Measurements from ENCODE around the gene CXCR4. TPM values are rescaled to one million over a fixed set of nuclear protein-coding genes. Genes with fewer than 3 reads are reported as not detected.
"Not testable (repeated sequence)": the region's sequence is repeated elsewhere in the genome, so short reads cannot be mapped to it uniquely, and the experiment has no call there.

The CXCR4 gene
- total RNA-seq, 1 experiment from 2014 or later: 4.9 TPM

DNA sequence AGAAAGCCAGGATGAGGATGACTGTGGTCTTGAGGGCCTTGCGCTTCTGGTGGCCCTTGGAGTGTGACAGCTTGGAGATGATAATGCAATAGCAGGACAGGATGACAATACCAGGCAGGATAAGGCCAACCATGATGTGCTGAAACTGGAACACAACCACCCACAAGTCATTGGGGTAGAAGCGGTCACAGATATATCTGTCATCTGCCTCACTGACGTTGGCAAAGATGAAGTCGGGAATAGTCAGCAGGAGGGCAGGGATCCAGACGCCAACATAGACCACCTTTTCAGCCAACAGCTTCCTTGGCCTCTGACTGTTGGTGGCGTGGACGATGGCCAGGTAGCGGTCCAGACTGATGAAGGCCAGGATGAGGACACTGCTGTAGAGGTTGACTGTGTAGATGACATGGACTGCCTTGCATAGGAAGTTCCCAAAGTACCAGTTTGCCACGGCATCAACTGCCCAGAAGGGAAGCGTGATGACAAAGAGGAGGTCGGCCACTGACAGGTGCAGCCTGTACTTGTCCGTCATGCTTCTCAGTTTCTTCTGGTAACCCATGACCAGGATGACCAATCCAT lies 2.7 kb downstream of the CXCR4 start:
- DNase-seq (ENCODE audit: low spot score): no peak

DNA sequence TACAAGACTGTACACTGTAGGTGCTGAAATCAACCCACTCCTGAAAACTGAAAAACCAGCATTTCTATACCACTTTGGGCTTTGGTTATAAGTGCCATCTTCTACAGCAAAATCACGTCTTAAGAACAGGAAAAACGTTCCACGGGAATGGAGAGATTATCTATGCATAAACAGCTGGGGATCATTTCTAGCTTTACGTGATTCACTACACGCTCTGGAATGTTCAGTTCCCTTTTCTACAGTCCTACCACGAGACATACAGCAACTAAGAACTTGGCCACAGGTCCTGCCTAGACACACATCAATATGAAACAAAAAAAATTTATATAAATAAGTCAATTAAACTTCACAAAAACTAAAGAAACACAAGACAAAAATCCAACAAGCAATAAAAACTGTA lies 3.6 kb downstream of the CXCR4 start:
- no peak for DNase-seq (ENCODE audit: low spot score)

DNA sequence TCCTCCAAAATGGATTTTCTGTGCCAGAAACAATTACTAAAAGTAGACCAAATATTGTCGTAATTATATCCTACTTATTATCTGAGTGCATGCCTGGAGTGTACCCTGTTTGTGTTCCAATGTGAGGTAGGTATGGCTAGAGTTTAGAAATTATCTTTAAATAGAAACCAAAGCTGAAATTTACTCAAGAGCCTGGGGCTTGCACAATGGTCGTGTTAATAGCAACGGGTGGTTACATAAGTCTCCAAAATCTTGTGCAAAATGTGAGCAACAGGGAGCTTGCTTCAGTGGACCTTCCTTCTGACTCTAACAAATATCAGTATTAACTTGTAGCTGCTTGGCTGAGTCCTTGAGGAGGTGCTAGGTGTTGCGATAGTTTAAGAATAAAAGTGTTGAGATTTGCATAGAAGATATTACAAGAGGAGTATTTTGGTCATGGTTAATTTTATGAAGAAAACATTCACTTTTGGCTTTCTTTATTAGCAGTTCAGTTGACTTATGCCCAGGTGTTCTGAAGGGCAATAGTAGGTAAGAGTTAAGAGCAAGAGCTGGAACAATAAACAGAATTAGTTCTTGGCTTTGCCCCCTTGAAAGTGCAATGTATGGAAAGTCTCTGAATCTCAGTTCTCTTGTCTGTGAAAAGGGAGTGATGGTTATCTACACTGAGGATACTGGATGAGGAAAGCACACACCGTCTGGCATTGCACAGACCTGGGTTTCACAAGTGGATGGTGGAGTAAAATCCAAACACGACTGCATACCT lies 4.6 kb downstream of the CXCR4 start:
- no peak for DNase-seq (ENCODE audit: low spot score)

DNA sequence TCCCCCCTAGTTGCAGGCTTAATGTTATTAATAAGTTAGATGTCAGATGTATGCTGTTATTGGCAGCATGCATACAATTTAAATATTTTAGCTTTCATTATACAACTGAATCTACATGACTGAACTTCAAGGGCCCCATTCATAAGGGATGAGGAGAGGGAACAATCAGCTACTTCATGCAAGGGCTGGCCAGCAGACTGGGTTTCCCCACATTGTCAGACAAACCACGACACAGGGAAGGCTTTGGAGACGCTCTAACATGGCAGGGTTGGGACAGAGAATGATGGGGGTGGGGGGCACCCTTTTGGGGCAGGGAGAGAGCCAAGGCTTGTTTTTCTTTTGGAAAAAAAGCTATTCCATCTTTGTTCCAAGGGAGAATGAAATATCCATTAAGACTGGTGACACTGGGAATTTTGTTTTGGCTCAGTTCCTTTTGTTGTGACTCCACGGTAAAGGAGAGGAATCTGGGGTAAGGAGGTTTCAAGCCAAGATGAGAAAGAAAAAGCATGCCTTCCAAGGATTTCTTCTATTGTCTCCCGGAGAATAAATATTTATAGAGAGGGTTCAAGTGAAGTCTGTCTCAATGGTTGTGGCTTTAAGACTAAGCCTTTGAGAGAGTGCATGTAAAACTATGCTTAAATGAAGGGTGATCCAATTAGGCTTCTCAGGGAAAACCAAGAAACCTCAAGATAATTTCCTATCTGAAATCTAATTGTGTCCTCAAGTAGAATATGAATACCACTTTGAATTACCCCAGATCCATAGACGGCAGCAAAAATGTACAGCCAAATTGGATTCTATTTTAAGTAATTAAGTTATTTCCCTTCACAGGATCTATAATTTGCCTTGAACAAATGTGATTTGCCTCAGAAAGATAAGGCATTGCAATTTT lies 5.4 kb downstream of the CXCR4 start:
- DNase-seq (ENCODE audit: low spot score): no peak

DNA sequence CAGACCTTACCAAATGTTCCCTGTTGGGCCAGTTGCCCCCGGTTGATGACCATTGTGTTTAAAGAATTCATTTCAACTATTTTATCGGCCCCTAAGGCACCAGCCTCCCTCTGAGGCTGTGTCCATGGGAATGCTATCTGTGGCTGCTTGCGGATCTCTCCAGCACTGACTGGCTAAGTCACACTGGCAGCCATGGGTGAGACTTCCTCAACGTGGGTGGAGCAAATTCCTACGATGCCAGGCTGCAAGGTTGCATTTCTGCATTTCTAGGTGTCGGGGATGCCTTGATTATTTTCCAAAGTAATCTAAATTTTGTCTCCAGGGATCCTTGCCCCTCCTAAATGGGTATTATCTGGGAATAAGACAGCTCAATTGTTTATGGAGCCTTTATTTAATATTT lies 6.2 kb downstream of the CXCR4 start:
- DNase-seq (ENCODE audit: low spot score): no peak

DNA sequence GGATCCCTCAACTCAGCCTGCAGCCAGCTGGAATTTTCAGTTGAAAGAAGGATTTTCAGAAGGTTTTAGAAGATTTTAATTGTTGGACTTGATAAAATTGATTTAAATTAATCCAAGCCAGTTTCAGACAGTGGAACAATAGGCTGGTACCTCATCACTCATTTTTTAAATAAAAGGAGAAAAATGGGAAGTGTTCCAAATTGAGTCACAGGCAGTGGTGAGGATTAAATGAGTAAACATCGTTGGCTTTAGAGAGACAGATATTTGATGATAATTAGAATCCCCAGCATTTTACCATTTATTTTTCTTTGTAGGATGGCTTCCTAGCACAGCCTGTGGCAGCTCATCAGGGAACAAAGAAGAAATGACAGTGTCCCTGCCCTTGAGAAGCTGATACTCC lies 7.4 kb downstream of the CXCR4 start:
- no peak for DNase-seq (ENCODE audit: low spot score)

DNA sequence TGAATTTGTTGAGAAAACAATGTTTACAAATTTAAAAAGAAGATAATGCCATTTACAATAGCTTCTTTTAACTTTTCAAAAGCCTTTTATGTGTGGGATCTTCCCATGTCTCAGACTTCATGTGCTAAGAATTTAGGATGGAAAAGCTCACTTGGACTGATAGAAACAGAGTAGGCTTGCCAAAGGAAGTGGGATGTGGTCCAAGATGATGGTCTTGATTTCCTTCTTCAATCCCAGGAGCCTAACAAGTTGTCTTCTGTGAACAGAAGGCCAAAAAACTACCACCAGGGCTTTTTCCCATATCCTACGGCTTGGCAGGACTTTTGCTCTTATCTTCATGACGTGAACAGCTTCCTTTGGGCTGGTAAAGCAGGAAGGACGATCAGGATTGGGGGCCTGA lies 9.5 kb downstream of the CXCR4 start:
- no peak for DNase-seq (ENCODE audit: low spot score)

DNA sequence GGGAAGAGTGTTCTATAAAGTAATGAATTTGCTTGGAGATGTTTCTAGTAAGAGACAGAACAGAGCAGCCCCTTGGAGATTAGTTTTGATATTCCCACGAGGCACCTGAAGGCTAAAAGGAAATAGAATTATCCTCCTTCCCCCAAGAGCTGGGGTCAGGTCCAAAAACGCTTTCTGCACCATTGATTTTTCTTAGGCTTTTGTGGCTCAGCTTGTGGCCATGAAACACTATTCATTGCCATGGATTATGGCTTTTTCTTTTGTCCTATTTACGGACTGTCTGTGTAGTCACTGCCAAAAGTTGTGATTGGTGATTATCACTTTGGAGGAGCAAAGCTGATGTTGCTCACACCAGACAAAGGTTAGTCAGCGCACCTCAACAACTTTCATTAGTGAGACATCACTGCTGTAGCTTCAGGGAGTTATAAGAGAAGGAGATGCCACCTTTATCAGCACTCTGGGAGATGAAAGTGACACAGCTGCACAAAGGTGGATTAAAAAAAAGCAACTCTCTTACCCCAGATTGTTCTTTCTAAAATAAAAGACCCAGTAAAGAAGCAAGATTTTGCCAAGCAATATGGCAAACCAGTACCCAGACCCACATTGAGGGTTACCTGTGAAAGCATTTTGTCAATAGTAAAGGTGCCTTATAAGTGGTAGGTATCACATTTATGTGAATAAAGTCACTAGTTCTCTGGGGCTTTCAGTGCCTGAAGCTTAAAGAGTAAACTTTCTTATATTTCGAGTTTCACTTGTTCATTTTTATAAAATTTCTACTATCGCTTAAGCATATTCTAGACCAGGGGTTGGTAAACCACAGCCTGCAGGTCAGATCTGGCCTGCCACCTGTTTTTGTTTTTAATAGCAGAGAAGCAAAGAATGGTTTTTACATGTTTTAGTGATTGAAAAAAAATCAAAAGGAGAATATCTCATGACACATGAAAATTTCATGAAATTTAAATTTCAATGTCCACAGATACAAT lies 10.6 kb downstream of the CXCR4 start:
- DNase-seq (ENCODE audit: low spot score): no peak

DNA sequence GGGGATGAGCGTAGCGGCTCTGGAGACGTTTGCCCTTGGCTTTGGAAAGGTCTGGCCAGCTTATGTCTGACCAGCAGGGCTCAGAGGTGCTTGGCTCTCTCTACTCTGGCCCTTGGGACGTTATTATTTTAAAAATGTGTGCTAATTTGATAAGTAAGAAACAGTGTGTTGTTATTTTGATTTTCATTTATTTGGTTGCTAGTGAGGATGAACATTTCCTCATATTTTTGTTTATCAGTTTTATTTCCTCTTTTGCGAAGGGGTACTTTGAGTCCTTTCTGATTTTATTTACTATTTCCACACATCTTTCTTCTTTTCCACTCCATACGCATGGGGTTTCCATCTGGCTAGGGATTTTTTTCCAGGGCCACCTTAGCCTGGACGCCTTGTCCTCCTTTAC lies 11.4 kb downstream of the CXCR4 start:
- DNase-seq (ENCODE audit: low spot score): no peak

DNA sequence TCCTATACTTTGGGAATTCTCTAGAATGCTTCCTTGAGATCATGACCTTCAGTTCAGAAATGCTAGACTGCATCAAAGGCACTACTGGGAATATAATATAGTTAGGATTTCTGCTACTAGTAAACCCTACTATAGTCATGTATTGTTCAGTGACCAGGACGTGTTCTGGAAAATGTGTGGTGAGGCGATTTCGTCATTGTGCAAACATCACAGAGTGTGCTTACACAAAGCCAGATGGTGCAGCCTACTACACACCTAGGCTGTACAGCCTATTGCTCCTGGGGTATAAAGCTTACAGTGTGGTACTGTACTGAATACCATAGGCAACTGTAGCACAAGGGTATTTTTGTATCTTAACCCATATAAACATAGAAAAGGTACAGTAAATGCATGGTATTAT lies 13.0 kb downstream of the CXCR4 start:
- no peak for DNase-seq (ENCODE audit: low spot score)

DNA sequence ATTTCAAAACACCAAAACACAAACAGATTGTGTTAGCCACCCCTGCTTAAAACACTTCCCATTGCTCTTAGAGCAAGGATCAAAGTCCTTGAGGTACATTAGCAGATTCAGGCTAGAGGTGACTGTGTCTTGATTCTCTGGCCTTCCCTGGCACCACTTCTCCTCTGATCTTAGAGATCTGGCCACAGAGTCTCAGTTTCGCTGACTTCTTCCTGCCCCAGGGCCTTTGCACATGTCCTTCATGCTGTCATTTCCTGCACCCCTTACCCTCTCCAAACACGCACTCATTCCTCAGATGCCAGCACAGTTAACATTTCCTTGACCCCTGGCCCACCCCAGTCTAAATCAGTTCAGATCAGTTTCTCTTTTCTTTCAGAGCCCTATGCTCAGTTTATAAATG lies 16.9 kb downstream of the CXCR4 start:
- no peak for DNase-seq (ENCODE audit: low spot score)

DNA sequence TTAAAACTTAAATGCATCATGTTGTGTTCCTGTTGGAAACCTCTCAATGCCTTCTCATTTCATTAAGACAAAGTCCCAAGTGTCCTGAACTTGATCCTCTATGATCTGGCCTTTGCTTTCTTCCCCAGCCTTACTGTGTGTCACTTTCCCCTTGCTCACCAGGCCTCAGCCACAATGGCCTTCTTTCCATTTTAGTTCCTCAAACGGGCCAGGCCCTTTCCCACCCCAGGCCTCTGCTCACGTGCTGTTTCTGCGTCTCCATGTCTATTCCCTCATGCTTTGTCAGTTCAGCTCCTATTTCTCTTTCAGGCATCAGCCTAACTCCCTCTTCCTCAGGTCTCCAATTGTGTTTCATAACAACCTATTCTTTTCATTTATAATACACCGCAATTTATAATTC lies 19.5 kb downstream of the CXCR4 start:
- DNase-seq (ENCODE audit: low spot score): no peak

DNA sequence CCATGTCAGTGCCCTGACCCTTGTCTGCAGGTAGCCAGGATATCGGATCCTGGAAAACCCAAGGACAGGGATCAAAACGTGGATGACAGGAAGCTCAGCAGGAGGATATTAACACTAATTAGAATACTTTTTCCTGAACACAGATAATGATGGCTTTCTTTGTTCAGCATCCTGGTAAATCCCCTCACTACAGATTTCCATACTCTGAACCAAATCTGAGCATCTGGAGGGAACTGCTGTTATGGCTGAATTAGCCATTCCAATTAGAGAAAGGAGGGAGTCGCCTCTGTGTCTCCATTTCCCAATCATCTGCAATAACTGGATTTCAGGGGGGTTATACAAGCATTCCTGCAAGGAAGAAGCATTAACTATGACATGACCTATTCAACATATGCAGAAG lies 24.4 kb downstream of the CXCR4 start:
- DNase-seq (ENCODE audit: low spot score): no peak

DNA sequence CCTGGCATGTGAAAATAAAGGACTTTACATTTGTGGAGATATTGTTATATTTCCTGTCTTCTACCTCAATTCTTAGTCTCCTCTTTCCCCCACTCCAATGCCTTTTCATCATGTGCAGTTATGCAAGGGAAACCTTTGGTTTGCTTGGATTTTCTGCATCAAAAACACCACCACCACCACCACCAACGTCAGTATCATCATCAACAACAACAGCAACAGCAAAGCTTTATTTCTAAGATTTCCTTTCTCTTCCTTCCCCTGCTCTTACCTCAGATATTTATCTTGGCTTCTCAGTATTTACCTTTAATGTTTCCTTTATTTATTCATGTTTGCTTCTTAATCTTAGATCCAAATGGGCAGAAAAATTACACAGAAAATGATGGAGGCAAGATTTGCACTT lies 26.1 kb downstream of the CXCR4 start:
- no peak for DNase-seq (ENCODE audit: low spot score)

DNA sequence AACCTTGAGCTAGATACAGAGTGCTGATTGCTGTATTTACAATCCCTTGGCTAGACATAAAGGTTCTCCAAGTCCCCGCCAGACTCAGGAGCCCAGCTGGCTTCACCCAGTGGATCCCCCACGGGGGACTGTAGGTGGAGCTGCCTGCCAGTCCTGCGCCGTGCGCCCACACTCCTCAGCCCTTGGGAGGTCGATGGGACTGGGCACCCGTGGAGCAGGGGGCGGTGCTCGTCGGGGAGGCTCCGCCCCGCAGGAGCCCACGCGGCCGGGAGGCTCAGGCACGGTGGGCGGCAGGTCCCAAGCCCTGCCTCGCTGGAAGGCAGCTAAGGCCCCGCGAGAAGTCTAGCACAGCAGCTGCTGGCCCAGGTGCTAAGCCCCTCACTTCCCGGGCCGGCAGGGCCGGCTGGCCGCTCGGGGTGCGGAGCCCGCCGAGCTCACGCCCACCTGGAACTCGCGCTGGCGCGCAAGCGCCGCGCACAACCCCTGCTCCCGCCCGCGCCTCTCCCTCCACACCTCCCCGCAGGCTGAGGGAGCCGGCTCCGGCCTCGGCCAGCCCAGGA lies 30.0 kb downstream of the CXCR4 start:
- not testable (repeated sequence) for DNase-seq (ENCODE audit: low spot score)

DNA sequence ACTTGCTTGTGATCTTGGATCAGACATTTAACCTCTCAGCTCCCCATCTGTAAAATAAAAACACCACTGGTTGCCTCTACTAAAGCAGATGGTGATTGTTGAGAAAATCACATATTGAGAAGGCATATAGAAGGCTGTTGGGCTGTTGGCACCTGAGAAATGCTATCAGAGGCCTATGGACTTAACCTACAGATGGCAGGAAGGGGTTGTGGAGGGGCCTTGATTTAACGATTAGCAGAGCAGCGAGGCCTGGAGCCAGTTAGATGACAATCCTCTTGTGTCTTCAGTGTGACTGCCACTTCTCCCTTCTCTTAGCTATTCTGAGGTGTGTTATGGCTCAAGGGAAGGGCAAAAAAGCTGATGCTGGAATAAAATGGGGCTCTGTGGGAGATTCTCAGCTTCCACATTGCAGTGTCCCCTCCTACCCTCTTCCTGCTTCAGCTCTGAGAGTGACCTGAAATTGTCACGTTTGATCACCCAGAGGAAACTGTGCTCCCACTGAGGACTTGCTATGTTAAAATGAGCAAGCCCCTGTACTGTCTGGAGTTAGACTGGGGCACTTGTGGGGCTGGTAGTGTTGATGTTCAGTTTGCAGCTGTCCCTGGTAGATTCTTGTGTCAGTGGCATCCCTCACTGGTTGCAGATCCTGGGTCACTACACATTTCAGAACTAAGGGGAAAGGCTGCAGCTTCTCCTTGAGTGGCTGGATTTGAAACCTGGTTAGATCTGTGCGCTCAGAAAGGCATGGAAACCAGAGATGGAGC lies 31.5 kb downstream of the CXCR4 start:
- DNase-seq (ENCODE audit: low spot score): no peak

DNA sequence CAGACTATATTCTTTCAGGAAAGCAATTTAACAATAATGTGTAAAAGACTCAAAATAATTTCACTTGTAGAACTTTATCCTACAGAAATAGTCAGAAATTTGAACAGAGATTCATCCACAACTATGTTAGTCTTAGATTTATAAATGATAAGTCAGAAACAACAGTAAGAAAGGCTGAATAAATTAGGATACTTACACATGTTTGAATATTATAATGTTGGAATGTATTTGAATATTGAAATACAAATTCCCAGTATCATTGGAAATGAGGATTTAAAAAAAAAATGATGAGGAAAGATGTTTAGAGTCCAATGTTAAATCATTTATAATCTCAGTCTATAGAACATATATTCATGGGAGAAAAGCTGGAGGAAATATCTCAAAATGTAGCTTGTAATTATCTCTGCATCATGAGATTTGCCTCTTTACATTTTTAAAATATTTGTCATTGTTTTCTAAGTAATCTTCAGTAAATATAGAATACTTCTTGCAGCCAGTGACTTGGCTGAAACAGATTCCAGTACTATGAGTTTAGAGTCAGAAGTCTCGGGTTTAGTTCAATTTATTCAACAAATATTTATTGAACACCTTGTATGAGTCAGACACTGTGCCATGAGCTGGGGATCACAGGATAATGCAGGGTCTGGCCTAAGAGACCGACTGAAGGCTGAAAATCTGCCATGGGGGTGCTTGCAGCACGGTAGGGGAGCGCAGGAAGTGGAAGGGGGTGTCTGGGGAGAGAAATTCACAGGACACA lies 32.3 kb downstream of the CXCR4 start:
- no peak for DNase-seq (ENCODE audit: low spot score)

DNA sequence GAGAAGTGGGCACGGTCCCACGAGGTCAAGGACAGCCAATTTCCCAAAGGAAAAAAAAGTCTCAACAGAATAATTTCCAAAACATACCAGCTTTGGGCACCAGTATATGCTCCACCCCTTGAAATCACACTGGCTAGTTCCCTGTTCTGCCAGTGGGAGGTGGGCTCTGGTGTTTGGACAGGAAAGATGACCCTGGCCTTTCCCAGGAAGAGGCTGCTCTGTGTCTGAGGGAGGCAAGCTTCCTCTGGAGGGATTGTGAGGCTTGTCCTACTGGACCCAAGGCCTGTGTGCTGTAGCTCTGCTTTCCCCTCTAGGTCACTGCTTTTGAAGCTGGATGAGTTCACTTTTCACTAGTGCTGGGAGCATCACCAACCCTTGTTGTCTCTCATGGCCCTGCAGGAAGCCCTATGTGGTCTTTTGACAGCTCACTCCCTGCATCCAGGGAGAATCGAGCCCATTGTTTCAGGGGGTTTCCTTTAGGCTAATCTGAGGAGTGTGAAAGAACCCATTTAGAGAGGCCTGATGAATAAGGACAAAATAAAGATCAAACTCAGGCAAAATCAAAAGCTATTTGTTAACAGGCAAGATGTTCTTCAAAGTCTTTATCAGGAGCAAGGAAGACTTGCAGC lies 36.3 kb downstream of the CXCR4 start:
- no peak for DNase-seq (ENCODE audit: low spot score)

DNA sequence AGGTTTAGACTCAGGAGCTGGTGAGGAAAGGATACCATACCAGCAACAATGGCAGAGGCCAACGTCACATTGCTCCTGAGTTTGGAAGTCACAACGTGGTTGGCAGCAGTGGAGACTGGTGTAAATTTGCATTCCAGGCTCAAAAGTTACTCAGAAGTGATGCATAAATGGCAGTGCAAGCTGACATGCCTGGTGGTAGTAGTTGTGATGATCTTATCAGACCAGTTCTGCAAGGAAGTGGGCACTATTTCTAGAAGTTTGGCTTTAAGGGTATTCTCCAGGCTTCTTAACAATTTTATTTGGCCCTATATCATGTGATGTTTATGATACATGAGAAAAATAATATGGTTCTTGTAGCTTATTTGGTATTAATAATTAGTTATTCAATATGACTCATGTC lies 37.8 kb downstream of the CXCR4 start:
- DNase-seq (ENCODE audit: low spot score): no peak
